Sigmoid colon (tissue), 7 donors: ENCODE measurements around the gene ASTL. TPM values are rescaled to one million over a fixed set of nuclear protein-coding genes. Genes with fewer than 3 reads are reported as not detected.

Experiments used
- DNase-seq: peaks from one replicate; pipeline ENCODE4 v3.0.0-alpha.2; 2019
- H3K27ac ChIP-seq, 4 donors: fragments of 200-600 bp; sonication (generic); one replicate each; pipeline ENCODE4 v1.5.1; 2016 to 2019; ENCODE audit warnings: mild to moderate bottlenecking in 1 of 4
- H3K27me3 ChIP-seq, 3 donors: fragments of 200-600 bp; sonication (generic); one replicate each; pipeline ENCODE4 v1.5.1; 2019; ENCODE audit warnings: mild to moderate bottlenecking in 1 of 3
- H3K36me3 ChIP-seq, 4 donors: fragments of 200-600 bp; sonication (generic); one replicate each; pipeline ENCODE4 v1.5.1; 2016 to 2019
- H3K4me1 ChIP-seq, 4 donors: fragments of 200-600 bp; sonication (generic); one replicate each; pipeline ENCODE4 v1.5.1; 2017 to 2019
- H3K4me3 ChIP-seq, 4 donors: fragments of 200-600 bp; sonication (generic); one replicate each; pipeline ENCODE4 v1.5.1; 2017 to 2019; ENCODE audit warnings: mild to moderate bottlenecking in 2 of 4, moderate library complexity in 1 of 4
- H3K9me3 ChIP-seq, 4 donors: fragments of 200-600 bp in 3 of 4; sonication (generic) in 3 of 4; one replicate each; pipeline versions ENCODE4 v1.5.1 to v1.6.1; 2013 to 2019
- CTCF ChIP-seq, 4 experiments: fragments of 450-650 bp in 3 of 4; fragments of 200-600 bp in 1 of 4; IDR thresholded peaks; one replicate each; pipeline ENCODE4 v1.5.1; 2016 to 2019; ENCODE audit warnings: antibody characterized with exemption in 4 of 4, mild to moderate bottlenecking in 3 of 4, moderate library complexity in 2 of 4
- EP300 ChIP-seq, 4 donors: sonication (generic); formaldehyde crosslinking; IDR thresholded peaks; one replicate each; pipeline ENCODE4 v1.6.1; 2017; ENCODE audit warnings: antibody characterized with exemption in 4 of 4
- POLR2A ChIP-seq, 2 donors: fragments of 450-650 bp; IDR thresholded peaks; one replicate each; pipeline ENCODE4 v1.6.1; 2016; ENCODE audit warnings: antibody characterized with exemption in 2 of 2, mild to moderate bottlenecking in 2 of 2, moderate library complexity in 2 of 2
- POLR2AphosphoS5 ChIP-seq, 4 donors: sonication (generic); formaldehyde crosslinking; IDR thresholded peaks; one replicate each; pipeline ENCODE4 v1.6.1; 2017; ENCODE audit warnings: antibody characterized with exemption in 4 of 4
- WGBS, 2 donors: extraction: QIAGEN DNeasy Blood & Tissue Kit; methylation state at CpG; one replicate each; pipeline ENCODE4 v1.1.7; 2013; 5-methylcytosine and 5-hydroxymethylcytosine counted together
- intact Hi-C: fragments of 100-400 bp; cut with DNase I; formaldehyde crosslinking; loops from one replicate; pipeline ENCODE4 v1.15.1; 2023
- polyA plus RNA-seq, 3 donors: library from polyadenylated mRNA; stranded (reverse); fragments of 200-250 nt; gene quantifications; one replicate each; pipeline ENCODE4 v1.2.3, GENCODE V29; 2013
- total RNA-seq, 4 donors: library from RNA; depleted of rRNA; stranded (reverse); fragments of >200 nt; gene quantifications; one replicate each; pipeline ENCODE4 v1.1.0, GENCODE V29; 2016
- donor health status: healthy with polysubstance abuse.
- donor health status: Bipolar disorder and iron deficiency.
- donor health status: healthy.

Gene ASTL
- total and polyA plus RNA-seq, 7 donors = 0.36 TPM; not detected in 6

DNA sequence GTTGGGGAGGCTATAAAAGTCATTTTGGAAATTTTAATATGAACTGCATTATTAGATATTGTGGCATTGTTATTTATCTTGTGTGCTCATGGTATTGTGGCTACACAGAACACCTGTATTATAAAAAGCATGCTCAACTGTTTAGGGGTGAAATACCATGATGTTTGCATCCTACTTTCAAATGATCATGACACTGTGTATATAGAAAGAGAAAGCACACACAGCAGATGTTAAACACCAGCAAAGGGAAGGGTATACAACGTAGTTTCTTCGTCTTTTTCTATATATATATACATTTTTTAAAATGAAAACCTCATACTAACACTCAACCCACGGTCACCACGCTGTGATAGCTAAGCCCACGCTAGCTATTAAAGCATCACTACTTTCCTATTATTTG lies 43.2 kb upstream of the ASTL start:
- H3K36me3 ChIP-seq = peaks cover 5 to 30% (median 22%) of the 10 kb centered on the region in 4 donors
- H3K4me1 ChIP-seq = no peaks in the 10 kb centered on the region
- DNase-seq = no peak
- H3K27me3 ChIP-seq = no peaks in the 10 kb centered on the region
- no peak for TF ChIP-seq EP300 (IDR thresholded peaks at IDR 0.05)
- TF ChIP-seq CTCF (IDR thresholded peaks at IDR 0.05) = no peak
- no peak for TF ChIP-seq POLR2AphosphoS5 (IDR thresholded peaks at IDR 0.05)
- no peak for TF ChIP-seq POLR2A (IDR thresholded peaks at IDR 0.05)
- H3K4me3 ChIP-seq = no peak overlapping the region
- WGBS, 2 donors = 65 to 70% methylated on average over 5 of the region's 5 CpGs
- intact Hi-C loops = no loop called here
- H3K9me3 ChIP-seq = no peaks in the 10 kb centered on the region
- no peak overlapping the region for H3K27ac ChIP-seq

DNA sequence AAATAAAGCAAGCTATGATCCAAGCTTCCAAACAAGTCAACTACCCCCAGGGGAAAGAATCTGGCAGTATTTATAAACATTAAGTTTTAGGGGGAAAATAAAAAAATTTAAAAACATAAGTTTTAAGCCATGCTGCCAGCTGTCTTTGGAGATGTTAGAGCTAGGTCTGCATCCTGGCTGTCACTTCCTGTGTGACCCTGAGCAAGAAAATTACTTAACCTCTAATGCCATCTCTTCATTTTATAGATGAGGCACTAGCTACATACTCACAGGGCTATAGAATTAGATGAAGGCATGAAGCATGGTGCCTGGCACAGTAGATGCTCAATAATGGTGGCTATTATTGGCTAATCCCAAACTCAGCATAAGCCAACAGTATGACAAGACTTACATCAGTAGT lies 42.2 kb upstream of the ASTL start:
- intact Hi-C loops = no loop called here
- DNase-seq = no peak
- TF ChIP-seq POLR2AphosphoS5 (IDR thresholded peaks at IDR 0.05) (no peak), EP300 (IDR thresholded peaks at IDR 0.05) (no peak), POLR2A (IDR thresholded peaks at IDR 0.05) (no peak), CTCF (IDR thresholded peaks at IDR 0.05) (no peak)
- peaks cover 0 to 20% (median 14%) of the 10 kb centered on the region in 4 donors for H3K36me3 ChIP-seq
- H3K4me3 ChIP-seq = no peak overlapping the region
- no peaks in the 10 kb centered on the region for H3K4me1 ChIP-seq
- no peaks in the 10 kb centered on the region for H3K27me3 ChIP-seq
- no peak overlapping the region for H3K27ac ChIP-seq
- H3K9me3 ChIP-seq = no peaks in the 10 kb centered on the region

DNA sequence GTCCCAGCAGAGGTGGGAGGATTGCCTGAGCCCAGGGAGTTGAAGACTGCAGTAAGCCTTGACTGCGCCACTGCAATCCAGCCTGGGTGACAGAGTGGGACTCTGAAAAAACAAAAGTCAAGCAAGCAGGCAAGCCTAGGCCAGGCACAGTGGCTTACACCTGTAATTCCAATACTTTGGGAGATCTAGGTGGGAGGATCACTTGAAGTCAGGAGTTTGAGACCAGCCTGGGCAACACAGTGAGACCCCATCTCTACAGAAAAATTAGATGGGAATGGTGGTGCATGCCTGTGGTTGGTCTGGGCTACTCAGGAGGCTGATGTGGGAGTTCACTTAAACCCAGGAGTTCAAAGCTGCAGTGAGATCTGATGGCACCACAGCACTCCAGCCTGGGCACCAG lies 41.7 kb upstream of the ASTL start:
- intact Hi-C loops = no loop called here
- TF ChIP-seq CTCF (IDR thresholded peaks at IDR 0.05) (no peak), POLR2A (IDR thresholded peaks at IDR 0.05) (no peak)
- Histone ChIP-seq H3K27me3 (no peaks in the 10 kb centered on the region), H3K4me3 (no peak overlapping the region), H3K27ac (no peak overlapping the region), H3K36me3 (peaks cover 0 to 15% (median 8%) of the 10 kb centered on the region in 4 donors), H3K4me1 (no peaks in the 10 kb centered on the region), H3K9me3 (no peaks in the 10 kb centered on the region)
- DNase-seq = no peak
- 96 to 99% methylated on average over 1 of the region's 1 CpG for WGBS, 2 donors

DNA sequence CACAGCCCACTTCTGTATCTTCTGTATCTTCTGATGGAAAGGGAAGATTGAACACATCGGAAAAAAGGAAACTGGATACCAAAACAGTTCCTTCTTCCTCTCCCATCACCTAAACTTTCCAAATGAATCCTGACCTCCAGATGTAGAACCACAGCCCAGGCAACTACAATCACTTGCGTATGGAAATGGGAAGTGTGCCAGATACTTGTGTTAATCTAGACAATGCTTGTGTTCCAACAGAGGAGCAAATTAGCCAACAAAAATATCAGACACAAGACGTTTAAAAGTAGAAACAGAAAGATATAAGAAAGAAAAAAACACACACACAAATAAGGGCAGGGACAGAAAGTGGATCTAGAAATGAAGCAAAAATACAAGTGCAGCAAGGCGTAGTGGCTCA lies 38.4 kb upstream of the ASTL start:
- no peaks in the 10 kb centered on the region for H3K9me3 ChIP-seq
- WGBS, 2 donors = 71 to 74% methylated on average over 4 of the region's 4 CpGs
- TF ChIP-seq CTCF (IDR thresholded peaks at IDR 0.05) (no peak), EP300 (IDR thresholded peaks at IDR 0.05) (no peak), POLR2A (IDR thresholded peaks at IDR 0.05) (no peak), POLR2AphosphoS5 (IDR thresholded peaks at IDR 0.05) (no peak)
- no peaks in the 10 kb centered on the region for H3K4me1 ChIP-seq
- no peak overlapping the region for H3K27ac ChIP-seq
- no peaks in the 10 kb centered on the region for H3K36me3 ChIP-seq
- no peaks in the 10 kb centered on the region for H3K27me3 ChIP-seq
- no peak overlapping the region for H3K4me3 ChIP-seq
- no peak for DNase-seq
- intact Hi-C loops = no loop called here

- 86 to 91% methylated on average over 6 of the region's 6 CpGs for WGBS, 2 donors
- Histone ChIP-seq H3K36me3 (no peaks in the 10 kb centered on the region), H3K27ac (no peak overlapping the region), H3K27me3 (no peaks in the 10 kb centered on the region), H3K4me3 (no peak overlapping the region), H3K9me3 (no peaks in the 10 kb centered on the region), H3K4me1 (no peaks in the 10 kb centered on the region)
- no peak for DNase-seq
- intact Hi-C loops = no loop called here
- TF ChIP-seq POLR2A (IDR thresholded peaks at IDR 0.05) (no peak), POLR2AphosphoS5 (IDR thresholded peaks at IDR 0.05) (no peak), EP300 (IDR thresholded peaks at IDR 0.05) (no peak), CTCF (IDR thresholded peaks at IDR 0.05) (no peak)
These were observed 37.6 kb upstream of the ASTL start for GRCh38 chr2:96175951-96176350.
